WTC11 (cell line): ENCODE results near the gene VARS1. TPM values are rescaled to one million over a fixed set of nuclear protein-coding genes. Genes with fewer than 3 reads are reported as not detected.
A peak's percentile ranks its signal among the peaks of the same experiment; 100 is the strongest.

Experiments
- ATAC-seq: fragments of 200-7000 bp; cut with Tn5 transposase; 2 replicates; pipeline ENCODE4 v1.10.0; 2021; ENCODE audit warnings: mild to moderate bottlenecking, moderate library complexity
- CTCF ChIA-PET: fragments of 300-600 bp; sonication (Branson Sonifier 250); formaldehyde crosslinking; loops from one replicate; lab custom pipeline; 2021; ENCODE audit warnings: antibody characterized with exemption; lab: Charles Lee
- POLR2A ChIA-PET: fragments of 350-600 bp; sonication (Branson Sonifier 250); formaldehyde crosslinking; loops from one replicate; lab custom pipeline; 2021; ENCODE audit warnings: antibody characterized with exemption; lab: Charles Lee
- DNase-seq: peaks from one replicate; pipeline ENCODE4 v3.0.0; 2021; ENCODE audit warnings: low spot score
- H3K27ac Mint-ChIP-seq: 2 replicates; pipeline ENCODE4 v1.8.0; 2021; ENCODE audit warnings: mixed read lengths
- H3K27me3 Mint-ChIP-seq: 2 replicates; pipeline ENCODE4 v1.8.0; 2021; ENCODE audit warnings: low read depth, mild to moderate bottlenecking, moderate library complexity, mixed read lengths
- H3K36me3 Mint-ChIP-seq: 2 replicates; pipeline ENCODE4 v1.8.0; 2021; ENCODE audit warnings: mixed read lengths
- H3K4me1 Mint-ChIP-seq: 2 replicates; pipeline ENCODE4 v1.8.0; 2022; ENCODE audit warnings: mixed read lengths
- H3K4me3 Mint-ChIP-seq: 2 replicates; pipeline ENCODE4 v1.8.0; 2021; ENCODE audit warnings: mild to moderate bottlenecking, moderate library complexity, mixed read lengths
- H3K9me3 Mint-ChIP-seq: 2 replicates; pipeline ENCODE4 v1.8.0; 2021; ENCODE audit warnings: mixed read lengths
- ARID4B ChIP-seq: sonication (generic); formaldehyde crosslinking; IDR thresholded peaks from 2 replicates; pipeline ENCODE4 v1.8.0; 2023; ENCODE audit warnings: missing genetic modification reagents, mild to moderate bottlenecking, borderline replicate concordance
- ATF3 ChIP-seq: sonication (generic); formaldehyde crosslinking; conservative IDR thresholded peaks from 2 replicates; pipeline ENCODE4 v1.8.1; 2022; ENCODE audit warnings: mild to moderate bottlenecking, missing genetic modification reagents
- CREB1 ChIP-seq: sonication (generic); formaldehyde crosslinking; IDR thresholded peaks from 2 replicates; pipeline ENCODE4 v1.8.0; 2023; ENCODE audit warnings: mild to moderate bottlenecking, missing genetic modification reagents
- E2F5 ChIP-seq: sonication (generic); formaldehyde crosslinking; IDR thresholded peaks from 2 replicates; pipeline ENCODE4 v1.8.1; 2022; ENCODE audit warnings: mild to moderate bottlenecking, moderate library complexity, missing genetic modification reagents
- ELF4 ChIP-seq: sonication (generic); formaldehyde crosslinking; IDR thresholded peaks from 2 replicates; pipeline ENCODE4 v1.8.1; 2022; ENCODE audit warnings: low read depth, mild to moderate bottlenecking, moderate library complexity, missing genetic modification reagents
- ETV6 ChIP-seq: sonication (generic); formaldehyde crosslinking; IDR thresholded peaks from 2 replicates; pipeline ENCODE4 v1.8.1; 2022; ENCODE audit warnings: mild to moderate bottlenecking, missing genetic modification reagents
- FOXP1 ChIP-seq: sonication (generic); formaldehyde crosslinking; IDR thresholded peaks from 2 replicates; pipeline ENCODE4 v1.8.0; 2022; ENCODE audit warnings: missing genetic modification reagents, mild to moderate bottlenecking, moderate library complexity, borderline replicate concordance
- FOXP4 ChIP-seq: sonication (generic); formaldehyde crosslinking; IDR thresholded peaks from 2 replicates; pipeline ENCODE4 v1.8.0; 2022; ENCODE audit warnings: mild to moderate bottlenecking, missing genetic modification reagents
- GABPB1 ChIP-seq: sonication (generic); formaldehyde crosslinking; IDR thresholded peaks from 2 replicates; pipeline ENCODE4 v1.8.1; 2023; ENCODE audit warnings: mild to moderate bottlenecking, missing genetic modification reagents
- GTF2I ChIP-seq: fragments of 250-450 bp; sonication (Bioruptor Pico); conservative IDR thresholded peaks from 2 replicates; pipeline ENCODE4 v1.4.0; 2021; ENCODE audit warnings: mild to moderate bottlenecking
- HMGA2 ChIP-seq: fragments of 250-450 bp; sonication (Bioruptor Pico); IDR thresholded peaks from 2 replicates; pipeline ENCODE4 v1.4.0; 2021; ENCODE audit warnings: mild to moderate bottlenecking, moderate library complexity
- HMGXB4 ChIP-seq: sonication (generic); formaldehyde crosslinking; IDR thresholded peaks from 2 replicates; pipeline ENCODE4 v1.8.1; 2023; ENCODE audit warnings: mild to moderate bottlenecking, moderate library complexity, missing genetic modification reagents
- IRF1 ChIP-seq: sonication (generic); formaldehyde crosslinking; IDR thresholded peaks from 2 replicates; pipeline ENCODE4 v1.8.0; 2023; ENCODE audit warnings: missing genetic modification reagents
- IRF2 ChIP-seq: sonication (generic); formaldehyde crosslinking; IDR thresholded peaks from 2 replicates; pipeline ENCODE4 v1.8.0; 2022; ENCODE audit warnings: low read depth, missing genetic modification reagents, borderline replicate concordance
- MAX ChIP-seq: sonication (generic); formaldehyde crosslinking; IDR thresholded peaks from 2 replicates; pipeline ENCODE4 v1.8.0; 2022; ENCODE audit warnings: mild to moderate bottlenecking, missing genetic modification reagents
- MYBL2 ChIP-seq: sonication (generic); formaldehyde crosslinking; IDR thresholded peaks from 2 replicates; pipeline ENCODE4 v1.8.1; 2023; ENCODE audit warnings: mild to moderate bottlenecking, moderate library complexity, missing genetic modification reagents
- NFATC4 ChIP-seq: fragments of 250-450 bp; sonication (Bioruptor Pico); IDR thresholded peaks from 2 replicates; pipeline ENCODE4 v1.9.0; 2021; ENCODE audit warnings: mild to moderate bottlenecking
- NFE2L1 ChIP-seq: sonication (generic); formaldehyde crosslinking; IDR thresholded peaks from 2 replicates; pipeline ENCODE4 v1.8.1; 2023; ENCODE audit warnings: missing genetic modification reagents
- NFYB ChIP-seq: sonication (generic); formaldehyde crosslinking; conservative IDR thresholded peaks from 2 replicates; pipeline ENCODE4 v1.8.0; 2022; ENCODE audit warnings: low read depth, missing genetic modification reagents
- NR2C2 ChIP-seq: sonication (generic); formaldehyde crosslinking; IDR thresholded peaks from 2 replicates; pipeline ENCODE4 v1.8.0; 2022; ENCODE audit warnings: mild to moderate bottlenecking, missing genetic modification reagents
- SP1 ChIP-seq: sonication (generic); formaldehyde crosslinking; conservative IDR thresholded peaks from 2 replicates; pipeline ENCODE4 v1.8.1; 2022; ENCODE audit warnings: missing genetic modification reagents
- TCF7 ChIP-seq: sonication (generic); formaldehyde crosslinking; IDR thresholded peaks from 2 replicates; pipeline ENCODE4 v1.8.0; 2022; ENCODE audit warnings: mild to moderate bottlenecking, low read depth, missing genetic modification reagents, moderate library complexity
- TEAD1 ChIP-seq: sonication (generic); formaldehyde crosslinking; IDR thresholded peaks from 2 replicates; pipeline ENCODE4 v1.8.0; 2022; ENCODE audit warnings: mild to moderate bottlenecking, missing genetic modification reagents
- TEAD4 ChIP-seq: sonication (generic); formaldehyde crosslinking; IDR thresholded peaks from 2 replicates; pipeline ENCODE4 v1.8.0; 2022; ENCODE audit warnings: mild to moderate bottlenecking, missing genetic modification reagents
- USF1 ChIP-seq: sonication (generic); formaldehyde crosslinking; IDR thresholded peaks from 2 replicates; pipeline ENCODE4 v1.8.0; 2022; ENCODE audit warnings: mild to moderate bottlenecking, missing genetic modification reagents
- ZNF416 ChIP-seq: fragments of 250-450 bp; sonication (Bioruptor Pico); IDR thresholded peaks from 2 replicates; pipeline ENCODE4 v1.9.0; 2021; ENCODE audit warnings: mild to moderate bottlenecking, inconsistent platforms
- total RNA-seq: library from RNA; stranded (reverse); gene quantifications from 3 replicates; pipeline ENCODE4 v1.2.3, GENCODE V29; 2021

VARS1 gene
- total RNA-seq, 1 experiment from 2014 or later: 177 TPM

- DNase-seq: peak; percentile 98
- Mint-ChIP-seq H3K36me3 (no peaks in the 10 kb centered on the region), H3K27me3 (no peaks in the 10 kb centered on the region), H3K27ac (peak within 1 kb of the TSS; percentile 99), H3K9me3 (no peaks in the 10 kb centered on the region), H3K4me1 (peaks cover 44% of the 10 kb centered on the region), H3K4me3 (peak within 1 kb of the TSS; percentile 75)
- ChIA-PET CTCF (interaction anchor here (0.7 to 2.3 kb wide), 13 partner anchors 12 to 167 kb away, joined by 3 to 16 read pairs (median 5); partner anchors contain the start of genes C6orf47, HSPA1A, HSPA1L and LSM2), POLR2A (interaction anchor here (0.6 to 2.3 kb wide), 29 partner anchors 9 to 285 kb away, joined by 3 to 23 read pairs (median 6); partner anchors contain the start of genes ABHD16A, BAG6, C6orf47 and CLIC1)
- ATAC-seq: peak; percentile 93
- TF ChIP-seq TEAD1 (CRISPR knock-in tag) (peak; percentile 88), FOXP4 (peak; percentile 85; the same call in 1 of the 2 replicates), ARID4B (peak; percentile 96), MYBL2 (CRISPR knock-in tag) (peak; percentile 70; the same call in 1 of the 2 replicates), USF1 (CRISPR knock-in tag) (0 out of 2 replicates have a peak, but pooled peaks have one; percentile 23), HMGXB4 (CRISPR knock-in tag) (no peak), FOXP1 (peak; percentile 74; the same call in 1 of the 2 replicates), ATF3 (CRISPR knock-in tag) (no peak), HMGA2 (0 out of 2 replicates have a peak, but pooled peaks have one; percentile 6), SP1 (CRISPR knock-in tag) (peak; percentile 78; the same call in 1 of the 2 replicates), IRF2 (CRISPR knock-in tag) (no peak), CREB1 (CRISPR knock-in tag) (no peak), GTF2I (CRISPR knock-in tag) (no peak), ZNF416 (peak; percentile 61; the same call in 1 of the 2 replicates), NFATC4 (CRISPR knock-in tag) (peak; percentile 66; the same call in 1 of the 2 replicates), MAX (CRISPR knock-in tag) (no peak; the same call in 1 of the 2 replicates), NR2C2 (CRISPR knock-in tag) (no peak), ETV6 (peak; percentile 92), NFYB (peak; percentile 66), TEAD4 (CRISPR knock-in tag) (no peak), IRF1 (CRISPR knock-in tag) (0 out of 2 replicates have a peak, but pooled peaks have one; percentile 58), GABPB1 (CRISPR knock-in tag) (peak; percentile 46; the same call in 1 of the 2 replicates), NFE2L1 (CRISPR knock-in tag) (peak; percentile 60; the same call in 1 of the 2 replicates), E2F5 (CRISPR knock-in tag) (0 out of 2 replicates have a peak, but pooled peaks have one; percentile 16), TCF7 (CRISPR knock-in tag) (no peak), ELF4 (no peak)
Measured at GRCh38 chr6:31827286-31828079, 31.9 kb upstream of the VARS1 start, which contains the start of gene HSPA1B. Gene HSPA1B, plus strand, starts transcription at chr6:31827738. Its CDS starts 213 bp downstream, at chr6:31827951.
